SH-SY5Y (cell line): Measurements from ENCODE around the gene FUOM.

Source experiments
- GATA2 ChIP-seq: IDR thresholded peaks from 2 replicates; pipeline ENCODE4 v1.6.1; 2011; ENCODE audit warnings: mild to moderate bottlenecking, low read depth, low read length
- GATA3 ChIP-seq: IDR thresholded peaks from 2 replicates; pipeline ENCODE4 v1.6.1; 2011; ENCODE audit warnings: low read depth, mild to moderate bottlenecking, low read length, moderate library complexity

- TF ChIP-seq GATA2 (no peak), GATA3 (no peak)
Measured at GRCh38 chr10:133390597-133391248, 32.9 kb upstream of the FUOM start.
